ENCODE results near the gene CENPP. TPM values are rescaled to one million over a fixed set of nuclear protein-coding genes. Genes with fewer than 3 reads are reported as not detected.

Gene CENPP
- total RNA-seq, 1 donor, result 2.2 TPM

DNA sequence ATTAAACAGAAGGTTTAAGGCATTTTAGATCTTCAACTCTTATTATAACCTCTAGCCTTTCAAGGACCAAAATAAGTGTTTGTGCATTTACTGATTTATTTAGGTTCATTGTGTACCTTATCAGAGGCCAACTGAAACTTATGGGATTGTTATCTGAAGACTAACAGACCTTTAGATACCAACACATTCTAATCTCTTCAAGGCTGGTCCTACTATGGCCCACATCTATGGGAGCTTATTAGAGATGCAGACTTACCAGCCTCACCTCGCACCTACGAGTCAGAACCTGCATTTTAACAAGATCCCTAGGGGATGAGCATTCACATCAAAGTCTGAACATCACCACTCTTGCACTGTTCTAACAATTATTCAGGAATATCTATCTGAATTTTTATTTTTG is 34.2 kb upstream of the CENPP start:
- peak overlapping the region; percentile 96 for H3K4me3 ChIP-seq (ENCODE audit: low read depth, low read length)
- DNase-seq (ENCODE audit: low read depth), result no peak
- no peak for TF ChIP-seq CTCF (IDR thresholded peaks at IDR 0.05; ENCODE audit: insufficient read depth, low read depth, low read length)

- TF ChIP-seq CTCF (IDR thresholded peaks at IDR 0.05; ENCODE audit: insufficient read depth, low read depth, low read length), result peak; percentile 2
- H3K4me3 ChIP-seq (ENCODE audit: low read depth, low read length), result peak overlapping the region; percentile 96
- peak; percentile 29 for DNase-seq (ENCODE audit: low read depth)
Measured at GRCh38 chr9:92292338-92293074, 33.2 kb upstream of the CENPP start.

DNA sequence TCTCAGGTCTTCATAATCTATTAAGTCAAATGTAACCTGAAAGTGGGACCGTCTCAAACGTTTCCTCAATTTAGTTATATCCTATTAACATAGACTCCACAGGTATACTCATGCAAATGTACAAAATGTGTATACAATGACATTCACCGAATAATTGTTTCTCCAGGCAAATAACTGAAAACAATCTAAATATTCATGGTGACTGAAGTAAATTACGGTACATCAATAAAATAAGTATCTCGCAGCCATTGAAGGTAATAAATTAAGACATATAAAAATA is 32.7 kb upstream of the CENPP start:
- TF ChIP-seq CTCF (IDR thresholded peaks at IDR 0.05; ENCODE audit: insufficient read depth, low read depth, low read length), result no peak
- no peak for DNase-seq (ENCODE audit: low read depth)
- peak overlapping the region; percentile 96 for H3K4me3 ChIP-seq (ENCODE audit: low read depth, low read length)

DNA sequence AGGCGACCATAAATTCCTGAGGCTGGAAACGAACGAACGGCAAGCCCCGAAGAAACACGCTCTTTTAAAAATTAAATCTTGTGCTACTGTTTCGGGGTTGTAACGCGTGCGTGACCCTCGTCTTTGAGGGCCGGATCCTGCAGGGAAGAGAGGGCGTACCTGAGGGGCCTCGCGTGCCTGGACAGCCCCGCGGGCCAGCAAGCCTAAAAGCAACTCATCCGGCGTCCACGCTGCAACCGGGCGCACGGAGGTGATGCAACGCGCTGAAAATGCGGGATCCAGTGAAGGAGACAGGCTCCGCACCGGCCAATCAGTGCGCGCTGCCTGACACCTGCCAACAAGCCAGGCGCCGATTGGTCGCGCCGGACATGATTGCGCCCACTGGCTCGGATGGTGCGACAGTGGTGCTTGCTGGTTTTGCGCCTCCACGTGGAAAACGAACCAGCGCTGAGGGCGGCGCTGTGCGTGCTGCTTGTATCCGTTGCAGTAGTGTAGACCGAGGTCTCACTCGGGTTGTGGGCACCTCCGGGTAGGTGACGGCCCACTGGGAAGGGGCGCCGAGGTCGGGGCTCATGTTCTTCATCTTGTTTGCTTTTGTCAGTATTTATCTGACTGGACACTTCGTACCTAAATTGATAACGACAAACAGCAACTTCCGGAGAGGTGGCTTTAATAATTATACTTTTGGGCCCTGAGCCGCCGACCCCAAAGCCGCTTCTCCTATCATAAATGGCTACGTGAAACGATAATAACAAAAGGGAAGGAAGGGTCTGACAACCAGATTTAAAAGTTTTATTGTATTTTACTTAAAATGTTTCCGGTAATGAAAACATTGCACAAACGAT is 32.1 kb upstream of the CENPP start, which contains the start of gene IARS1:
Gene IARS1 (minus strand): TSS at position 246 of the 845 bp plus-strand sequence. CDS start 4,278 bp downstream, outside the sequence.
- H3K4me3 ChIP-seq (ENCODE audit: low read depth, low read length), result peak within 1 kb of the TSS; percentile 96
- peak; percentile 98 for DNase-seq (ENCODE audit: low read depth)
- TF ChIP-seq CTCF (IDR thresholded peaks at IDR 0.05; ENCODE audit: insufficient read depth, low read depth, low read length), result no peak

GRCh38 chr9:92294297-92294676 is 31.5 kb upstream of the CENPP start:
- TF ChIP-seq CTCF (IDR thresholded peaks at IDR 0.05; ENCODE audit: insufficient read depth, low read depth, low read length), result no peak
- H3K4me3 ChIP-seq (ENCODE audit: low read depth, low read length), result peak overlapping the region; percentile 96
- DNase-seq (ENCODE audit: low read depth), result peak; percentile 26

DNA sequence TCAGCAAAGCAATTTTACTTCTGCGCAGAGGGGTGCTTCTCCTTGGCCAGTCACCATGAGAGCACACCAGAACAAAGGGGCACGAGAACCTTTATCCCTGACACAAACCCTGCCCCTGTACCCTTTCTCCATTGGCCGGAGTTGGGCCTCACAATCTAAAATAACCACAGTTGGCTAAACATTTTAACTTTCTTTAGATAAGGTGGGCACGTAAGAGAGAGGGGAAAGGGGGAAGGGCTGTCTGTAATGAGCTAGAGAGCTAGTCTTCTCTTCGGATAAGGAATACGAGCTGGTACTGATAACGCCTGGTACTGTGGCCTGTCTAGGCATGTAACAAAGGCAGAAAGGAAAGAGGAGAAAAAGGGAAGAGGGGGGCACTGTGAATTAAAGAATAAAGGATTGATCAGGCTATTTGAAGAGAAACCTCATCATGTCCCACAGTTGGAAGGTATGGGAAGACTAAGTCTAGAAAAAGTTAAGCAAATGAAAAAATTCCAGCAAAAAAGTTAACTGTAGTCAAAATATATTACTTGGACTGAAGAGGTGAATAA is 30.4 kb upstream of the CENPP start:
- H3K4me3 ChIP-seq (ENCODE audit: low read depth, low read length), result no peak overlapping the region
- DNase-seq (ENCODE audit: low read depth), result peak; percentile 76
- TF ChIP-seq CTCF (IDR thresholded peaks at IDR 0.05; ENCODE audit: insufficient read depth, low read depth, low read length), result no peak

All from fibroblast of villous mesenchyme (primary cell).